Measurements from ENCODE around the gene HELZ. TPM values are rescaled to one million over a fixed set of nuclear protein-coding genes. Genes with fewer than 3 reads are reported as not detected.

HELZ gene
- total RNA-seq, 1 donor from 2014 or later: 53.4 TPM

DNA sequence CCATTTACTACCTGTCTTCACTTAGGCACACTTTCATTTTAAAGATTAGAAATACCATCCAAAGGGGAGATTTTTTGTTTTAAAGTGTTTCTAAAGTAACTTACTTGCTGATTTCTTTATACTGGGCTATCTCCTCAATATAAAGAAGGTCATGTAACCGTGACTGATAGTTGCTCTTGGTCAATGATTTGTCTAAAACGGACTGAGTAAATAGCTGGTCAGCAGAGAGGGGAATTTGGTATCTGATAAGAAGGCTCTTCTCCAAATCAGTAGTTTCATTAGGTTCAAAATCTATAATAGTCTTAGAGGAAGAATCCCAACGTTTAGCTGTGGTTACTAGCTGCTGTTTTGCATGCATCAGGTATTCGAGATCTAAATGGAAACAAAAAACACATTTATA is 66.4 kb downstream of the HELZ start:
- Histone ChIP-seq H3K79me2 (ENCODE audit: insufficient read depth, low read length) (no peaks in the 10 kb centered on the region), H4K20me1 (ENCODE audit: insufficient read depth, low read length) (peaks cover 4% of the 10 kb centered on the region), H3K4me3 (ENCODE audit: insufficient read depth, low read depth, low read length) (no peak overlapping the region), H3K27me3 (ENCODE audit: insufficient read depth, low read length) (no peaks in the 10 kb centered on the region), H3K9me3 (ENCODE audit: insufficient read depth, low read depth, low read length) (no peaks in the 10 kb centered on the region), H3K4me2 (ENCODE audit: low read length) (no peak overlapping the region), H3K36me3 (ENCODE audit: insufficient read depth, low read length) (peaks cover 14% of the 10 kb centered on the region), H3K27ac (ENCODE audit: low read depth, low read length) (no peak overlapping the region), H2AFZ (ENCODE audit: low read depth, low read length) (no peak overlapping the region), H3K4me1 (ENCODE audit: insufficient read depth, low read length) (no peaks in the 10 kb centered on the region), H3K9ac (ENCODE audit: low read length) (no peak overlapping the region)
- TF ChIP-seq EZH2 (IDR thresholded peaks at IDR 0.05; ENCODE audit: insufficient read depth, low read length): no peak
- TF ChIP-seq, protein P1, sequence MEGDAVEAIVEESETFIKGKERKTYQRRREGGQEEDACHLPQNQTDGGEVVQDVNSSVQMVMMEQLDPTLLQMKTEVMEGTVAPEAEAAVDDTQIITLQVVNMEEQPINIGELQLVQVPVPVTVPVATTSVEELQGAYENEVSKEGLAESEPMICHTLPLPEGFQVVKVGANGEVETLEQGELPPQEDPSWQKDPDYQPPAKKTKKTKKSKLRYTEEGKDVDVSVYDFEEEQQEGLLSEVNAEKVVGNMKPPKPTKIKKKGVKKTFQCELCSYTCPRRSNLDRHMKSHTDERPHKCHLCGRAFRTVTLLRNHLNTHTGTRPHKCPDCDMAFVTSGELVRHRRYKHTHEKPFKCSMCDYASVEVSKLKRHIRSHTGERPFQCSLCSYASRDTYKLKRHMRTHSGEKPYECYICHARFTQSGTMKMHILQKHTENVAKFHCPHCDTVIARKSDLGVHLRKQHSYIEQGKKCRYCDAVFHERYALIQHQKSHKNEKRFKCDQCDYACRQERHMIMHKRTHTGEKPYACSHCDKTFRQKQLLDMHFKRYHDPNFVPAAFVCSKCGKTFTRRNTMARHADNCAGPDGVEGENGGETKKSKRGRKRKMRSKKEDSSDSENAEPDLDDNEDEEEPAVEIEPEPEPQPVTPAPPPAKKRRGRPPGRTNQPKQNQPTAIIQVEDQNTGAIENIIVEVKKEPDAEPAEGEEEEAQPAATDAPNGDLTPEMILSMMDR (IDR thresholded peaks at IDR 0.05; ENCODE audit: insufficient read depth, low read depth, low read length): no peak
- no peak overlapping the region for H3K4me3 Mint-ChIP-seq (ENCODE audit: unreplicated experiment)
- H3K9me3 Mint-ChIP-seq (ENCODE audit: unreplicated experiment): no peaks in the 10 kb centered on the region
- H3K36me3 Mint-ChIP-seq (ENCODE audit: low read depth, unreplicated experiment): peaks cover 4% of the 10 kb centered on the region
- no peak for FAIRE-seq
- H3K27ac Mint-ChIP-seq (ENCODE audit: unreplicated experiment): no peak overlapping the region
- H3K4me1 Mint-ChIP-seq (ENCODE audit: low read depth, unreplicated experiment): no peaks in the 10 kb centered on the region
- DNase-seq (ENCODE audit: low read depth): no peak
- no peaks in the 10 kb centered on the region for H3K27me3 Mint-ChIP-seq (ENCODE audit: low read depth, unreplicated experiment)

DNA sequence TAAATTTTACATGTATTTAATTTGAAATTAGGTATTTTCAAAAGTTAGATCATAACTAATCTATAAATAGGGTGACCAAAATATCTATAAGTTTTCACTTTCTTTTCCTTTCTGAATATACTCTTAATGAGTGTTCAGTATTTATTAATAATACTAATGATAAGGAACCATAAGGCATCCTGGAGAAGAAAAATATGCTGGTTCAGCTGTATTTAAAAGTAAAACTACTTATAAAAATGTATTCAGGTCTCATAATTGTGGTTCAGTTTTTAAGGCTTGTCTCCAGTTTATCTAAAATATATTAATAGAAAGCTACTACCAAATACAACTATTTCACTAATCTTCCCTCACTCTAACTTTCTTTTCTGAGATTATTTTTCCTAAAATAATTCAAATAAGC is 67.3 kb downstream of the HELZ start:
- no peaks in the 10 kb centered on the region for H3K4me1 Mint-ChIP-seq (ENCODE audit: low read depth, unreplicated experiment)
- DNase-seq (ENCODE audit: low read depth): no peak
- H3K36me3 ChIP-seq (ENCODE audit: insufficient read depth, low read length): peaks cover 14% of the 10 kb centered on the region
- H3K27ac Mint-ChIP-seq (ENCODE audit: unreplicated experiment): no peak overlapping the region
- H3K27me3 ChIP-seq (ENCODE audit: insufficient read depth, low read length): no peaks in the 10 kb centered on the region
- TF ChIP-seq EZH2 (IDR thresholded peaks at IDR 0.05; ENCODE audit: insufficient read depth, low read length): no peak
- TF ChIP-seq, protein P1 (IDR thresholded peaks at IDR 0.05; ENCODE audit: insufficient read depth, low read depth, low read length): no peak
- H3K4me3 Mint-ChIP-seq (ENCODE audit: unreplicated experiment): no peak overlapping the region
- no peaks in the 10 kb centered on the region for H3K4me1 ChIP-seq (ENCODE audit: insufficient read depth, low read length)
- H3K79me2 ChIP-seq (ENCODE audit: insufficient read depth, low read length): no peaks in the 10 kb centered on the region
- no peak overlapping the region for H3K9ac ChIP-seq (ENCODE audit: low read length)
- peaks cover 4% of the 10 kb centered on the region for H4K20me1 ChIP-seq (ENCODE audit: insufficient read depth, low read length)
- no peak overlapping the region for H3K4me2 ChIP-seq (ENCODE audit: low read length)
- H3K27ac ChIP-seq (ENCODE audit: low read depth, low read length): no peak overlapping the region
- no peaks in the 10 kb centered on the region for H3K27me3 Mint-ChIP-seq (ENCODE audit: low read depth, unreplicated experiment)
- no peaks in the 10 kb centered on the region for H3K9me3 Mint-ChIP-seq (ENCODE audit: unreplicated experiment)
- no peak for FAIRE-seq
- H3K36me3 Mint-ChIP-seq (ENCODE audit: low read depth, unreplicated experiment): peaks cover 6% of the 10 kb centered on the region
- no peak overlapping the region for H2AFZ ChIP-seq (ENCODE audit: low read depth, low read length)
- H3K9me3 ChIP-seq (ENCODE audit: insufficient read depth, low read depth, low read length): no peaks in the 10 kb centered on the region
- no peak overlapping the region for H3K4me3 ChIP-seq (ENCODE audit: insufficient read depth, low read depth, low read length)

DNA sequence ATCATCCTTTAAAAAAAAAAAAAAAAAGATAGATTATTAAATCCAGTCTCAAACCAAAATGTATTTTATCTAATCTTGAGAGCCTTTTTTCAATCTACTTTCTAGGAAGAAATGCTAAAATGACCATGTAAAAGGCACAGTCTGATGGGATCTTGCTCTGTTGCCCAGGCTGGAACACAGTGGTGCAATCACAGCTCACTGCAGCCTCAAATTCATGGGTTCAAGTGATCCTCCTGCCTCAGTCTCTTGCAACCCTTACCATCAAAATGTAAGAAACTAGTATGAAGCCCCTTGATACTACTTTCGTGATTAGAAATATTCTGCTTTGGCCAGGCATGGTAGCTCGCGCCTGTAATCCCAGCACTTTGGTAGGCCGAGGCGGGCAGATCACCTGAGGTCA is 70.8 kb downstream of the HELZ start:
- Mint-ChIP-seq H3K4me3 (ENCODE audit: unreplicated experiment) (no peak overlapping the region), H3K27ac (ENCODE audit: unreplicated experiment) (no peak overlapping the region), H3K9me3 (ENCODE audit: unreplicated experiment) (no peaks in the 10 kb centered on the region), H3K4me1 (ENCODE audit: low read depth, unreplicated experiment) (no peaks in the 10 kb centered on the region), H3K27me3 (ENCODE audit: low read depth, unreplicated experiment) (no peaks in the 10 kb centered on the region), H3K36me3 (ENCODE audit: low read depth, unreplicated experiment) (peaks cover 13% of the 10 kb centered on the region)
- FAIRE-seq (no peak), DNase-seq (ENCODE audit: low read depth) (no peak)
- Histone ChIP-seq H3K4me1 (ENCODE audit: insufficient read depth, low read length) (no peaks in the 10 kb centered on the region), H3K4me2 (ENCODE audit: low read length) (no peak overlapping the region), H3K9ac (ENCODE audit: low read length) (no peak overlapping the region), H3K9me3 (ENCODE audit: insufficient read depth, low read depth, low read length) (no peaks in the 10 kb centered on the region), H3K36me3 (ENCODE audit: insufficient read depth, low read length) (peaks cover 12% of the 10 kb centered on the region), H3K79me2 (ENCODE audit: insufficient read depth, low read length) (no peaks in the 10 kb centered on the region), H3K27me3 (ENCODE audit: insufficient read depth, low read length) (no peaks in the 10 kb centered on the region), H3K27ac (ENCODE audit: low read depth, low read length) (no peak overlapping the region), H3K4me3 (ENCODE audit: insufficient read depth, low read depth, low read length) (no peak overlapping the region), H2AFZ (ENCODE audit: low read depth, low read length) (no peak overlapping the region), H4K20me1 (ENCODE audit: insufficient read depth, low read length) (peaks cover 5% of the 10 kb centered on the region)
- TF ChIP-seq EZH2 (IDR thresholded peaks at IDR 0.05; ENCODE audit: insufficient read depth, low read length): no peak
- TF ChIP-seq, protein P1 (IDR thresholded peaks at IDR 0.05; ENCODE audit: insufficient read depth, low read depth, low read length): no peak
